ENCODE results near the gene SH3RF3.

Gene SH3RF3

GRCh38 chr2:109322111-109322510 is 193.1 kb downstream of the SH3RF3 start:
- no peak overlapping the region for H2BK15ac ChIP-seq (ENCODE audit: low read length)
- DNase-seq (ENCODE audit: low spot score) = no peak
- H3K9ac ChIP-seq (ENCODE audit: low read depth, low read length, poor library complexity) = no peak overlapping the region
- H3K18ac ChIP-seq (ENCODE audit: low read length) = no peak overlapping the region
- no peak overlapping the region for H2BK5ac ChIP-seq (ENCODE audit: low read length)
- no peak overlapping the region for H2AFZ ChIP-seq (ENCODE audit: low read length)
- no peak overlapping the region for H3K4me3 ChIP-seq (ENCODE audit: low read length in 2 of 2)
- H3K27me3 ChIP-seq (ENCODE audit: control insufficient read depth in 3 of 3, insufficient read depth in 3 of 3, low read depth in 1 of 3, low read length in 3 of 3) = no peaks in the 10 kb centered on the region
- H3K14ac ChIP-seq (ENCODE audit: low read length) = no peak overlapping the region
- no peak overlapping the region for H2BK12ac ChIP-seq (ENCODE audit: low read length)
- H3K4me1 ChIP-seq (ENCODE audit: control insufficient read depth in 2 of 2, insufficient read depth in 1 of 2, low read depth in 1 of 2, low read length in 2 of 2) = peaks cover 3 to 7% of the 10 kb centered on the region in 2 donors
- H3K9me3 ChIP-seq (replicated peaks in 1 of 2; ENCODE audit: control insufficient read depth in 2 of 2, insufficient read depth in 1 of 2, low read depth in 1 of 2, low read length in 2 of 2) = peaks cover 3 to 4% of the 10 kb centered on the region in 2 donors
- no peak overlapping the region for H4K8ac ChIP-seq (ENCODE audit: low read depth, low read length)
- no peak overlapping the region for H3K4ac ChIP-seq (ENCODE audit: low read length)
- no peak overlapping the region for H4K91ac ChIP-seq (ENCODE audit: low read depth, low read length, poor library complexity)
- H3K79me1 ChIP-seq (ENCODE audit: low read depth, low read length) = no peaks in the 10 kb centered on the region
- H3K36me3 ChIP-seq (replicated peaks in 1 of 2; ENCODE audit: control insufficient read depth in 2 of 2, insufficient read depth in 2 of 2, low read length in 2 of 2) = no peaks in the 10 kb centered on the region
- H3K23ac ChIP-seq (ENCODE audit: low read depth, low read length, poor library complexity) = no peak overlapping the region
- H3K4me2 ChIP-seq (ENCODE audit: insufficient read depth, low read length, poor library complexity, severe bottlenecking) = no peak overlapping the region
- no peak overlapping the region for H2AK5ac ChIP-seq (ENCODE audit: low read depth, low read length)
- no peak overlapping the region for H3K27ac ChIP-seq (replicated peaks; ENCODE audit: low read length)
- no CpG with 5 or more reads among the region's 6 CpGs for WGBS, 2 donors (ENCODE audit: extremely low coverage in 2 of 2, insufficient read length in 2 of 2, insufficient replicate concordance in 1 of 2)
- no peak overlapping the region for H2BK120ac ChIP-seq (ENCODE audit: low read depth, low read length)

- Histone ChIP-seq H3K23ac (ENCODE audit: low read depth, low read length, poor library complexity) (no peak overlapping the region), H3K4me3 (ENCODE audit: low read length in 2 of 2) (no peak overlapping the region), H3K9ac (ENCODE audit: low read depth, low read length, poor library complexity) (no peak overlapping the region), H3K4me1 (ENCODE audit: control insufficient read depth in 2 of 2, insufficient read depth in 1 of 2, low read depth in 1 of 2, low read length in 2 of 2) (peaks cover 3 to 7% of the 10 kb centered on the region in 2 donors), H2BK5ac (ENCODE audit: low read length) (no peak overlapping the region), H3K4me2 (ENCODE audit: insufficient read depth, low read length, poor library complexity, severe bottlenecking) (no peak overlapping the region), H2BK15ac (ENCODE audit: low read length) (no peak overlapping the region), H3K36me3 (replicated peaks in 1 of 2; ENCODE audit: control insufficient read depth in 2 of 2, insufficient read depth in 2 of 2, low read length in 2 of 2) (no peaks in the 10 kb centered on the region), H2AK5ac (ENCODE audit: low read depth, low read length) (no peak overlapping the region), H3K9me3 (replicated peaks in 1 of 2; ENCODE audit: control insufficient read depth in 2 of 2, insufficient read depth in 1 of 2, low read depth in 1 of 2, low read length in 2 of 2) (peaks cover 3 to 4% of the 10 kb centered on the region in 2 donors), H3K27ac (replicated peaks; ENCODE audit: low read length) (no peak overlapping the region), H3K79me1 (ENCODE audit: low read depth, low read length) (no peaks in the 10 kb centered on the region), H4K91ac (ENCODE audit: low read depth, low read length, poor library complexity) (no peak overlapping the region), H2BK12ac (ENCODE audit: low read length) (no peak overlapping the region), H3K18ac (ENCODE audit: low read length) (no peak overlapping the region), H3K27me3 (ENCODE audit: control insufficient read depth in 3 of 3, insufficient read depth in 3 of 3, low read depth in 1 of 3, low read length in 3 of 3) (no peaks in the 10 kb centered on the region), H3K4ac (ENCODE audit: low read length) (no peak overlapping the region), H2BK120ac (ENCODE audit: low read depth, low read length) (no peak overlapping the region), H2AFZ (ENCODE audit: low read length) (no peak overlapping the region), H4K8ac (ENCODE audit: low read depth, low read length) (no peak overlapping the region), H3K14ac (ENCODE audit: low read length) (no peak overlapping the region)
- DNase-seq (ENCODE audit: low spot score) = no peak
- no CpG with 5 or more reads among the region's 1 CpG for WGBS, 2 donors (ENCODE audit: extremely low coverage in 2 of 2, insufficient read length in 2 of 2, insufficient replicate concordance in 1 of 2)
Measured at GRCh38 chr2:109322641-109323040, 193.6 kb downstream of the SH3RF3 start.

GRCh38 chr2:109324861-109325260 is 195.9 kb downstream of the SH3RF3 start:
- Histone ChIP-seq H2BK120ac (ENCODE audit: low read depth, low read length) (no peak overlapping the region), H4K91ac (ENCODE audit: low read depth, low read length, poor library complexity) (no peak overlapping the region), H3K18ac (ENCODE audit: low read length) (no peak overlapping the region), H4K8ac (ENCODE audit: low read depth, low read length) (no peak overlapping the region), H3K4me3 (ENCODE audit: low read length in 2 of 2) (no peak overlapping the region), H3K27me3 (ENCODE audit: control insufficient read depth in 3 of 3, insufficient read depth in 3 of 3, low read depth in 1 of 3, low read length in 3 of 3) (no peaks in the 10 kb centered on the region), H2BK5ac (ENCODE audit: low read length) (no peak overlapping the region), H3K4me2 (ENCODE audit: insufficient read depth, low read length, poor library complexity, severe bottlenecking) (no peak overlapping the region), H3K4ac (ENCODE audit: low read length) (no peak overlapping the region), H3K23ac (ENCODE audit: low read depth, low read length, poor library complexity) (no peak overlapping the region), H3K4me1 (ENCODE audit: control insufficient read depth in 2 of 2, insufficient read depth in 1 of 2, low read depth in 1 of 2, low read length in 2 of 2) (no peaks in the 10 kb centered on the region), H2AK5ac (ENCODE audit: low read depth, low read length) (no peak overlapping the region), H3K36me3 (replicated peaks in 1 of 2; ENCODE audit: control insufficient read depth in 2 of 2, insufficient read depth in 2 of 2, low read length in 2 of 2) (no peaks in the 10 kb centered on the region), H3K14ac (ENCODE audit: low read length) (no peak overlapping the region), H2BK15ac (ENCODE audit: low read length) (no peak overlapping the region), H3K79me1 (ENCODE audit: low read depth, low read length) (no peaks in the 10 kb centered on the region), H2BK12ac (ENCODE audit: low read length) (no peak overlapping the region), H2AFZ (ENCODE audit: low read length) (no peak overlapping the region), H3K27ac (replicated peaks; ENCODE audit: low read length) (no peak overlapping the region), H3K9ac (ENCODE audit: low read depth, low read length, poor library complexity) (no peak overlapping the region), H3K9me3 (replicated peaks in 1 of 2; ENCODE audit: control insufficient read depth in 2 of 2, insufficient read depth in 1 of 2, low read depth in 1 of 2, low read length in 2 of 2) (peaks cover 3 to 4% of the 10 kb centered on the region in 2 donors)
- WGBS, 2 donors (ENCODE audit: extremely low coverage in 2 of 2, insufficient read length in 2 of 2, insufficient replicate concordance in 1 of 2) = no CpG with 5 or more reads among the region's 6 CpGs
- DNase-seq (ENCODE audit: low spot score) = no peak

- H3K36me3 ChIP-seq (replicated peaks in 1 of 2; ENCODE audit: control insufficient read depth in 2 of 2, insufficient read depth in 2 of 2, low read length in 2 of 2) = no peaks in the 10 kb centered on the region
- H3K4me3 ChIP-seq (ENCODE audit: low read length in 2 of 2) = no peak overlapping the region
- WGBS, 2 donors (ENCODE audit: extremely low coverage in 2 of 2, insufficient read length in 2 of 2, insufficient replicate concordance in 1 of 2) = no CpG with 5 or more reads among the region's 4 CpGs
- no peak overlapping the region for H2BK120ac ChIP-seq (ENCODE audit: low read depth, low read length)
- H3K27ac ChIP-seq (replicated peaks; ENCODE audit: low read length) = no peak overlapping the region
- H3K79me1 ChIP-seq (ENCODE audit: low read depth, low read length) = no peaks in the 10 kb centered on the region
- no peak overlapping the region for H2BK12ac ChIP-seq (ENCODE audit: low read length)
- H2AK5ac ChIP-seq (ENCODE audit: low read depth, low read length) = no peak overlapping the region
- no peaks in the 10 kb centered on the region for H3K4me1 ChIP-seq (ENCODE audit: control insufficient read depth in 2 of 2, insufficient read depth in 1 of 2, low read depth in 1 of 2, low read length in 2 of 2)
- peaks cover 3 to 4% of the 10 kb centered on the region in 2 donors for H3K9me3 ChIP-seq (replicated peaks in 1 of 2; ENCODE audit: control insufficient read depth in 2 of 2, insufficient read depth in 1 of 2, low read depth in 1 of 2, low read length in 2 of 2)
- H3K27me3 ChIP-seq (ENCODE audit: control insufficient read depth in 3 of 3, insufficient read depth in 3 of 3, low read depth in 1 of 3, low read length in 3 of 3) = no peaks in the 10 kb centered on the region
- no peak overlapping the region for H3K4me2 ChIP-seq (ENCODE audit: insufficient read depth, low read length, poor library complexity, severe bottlenecking)
- no peak overlapping the region for H3K4ac ChIP-seq (ENCODE audit: low read length)
- H2BK5ac ChIP-seq (ENCODE audit: low read length) = no peak overlapping the region
- DNase-seq (ENCODE audit: low spot score) = no peak
- no peak overlapping the region for H4K8ac ChIP-seq (ENCODE audit: low read depth, low read length)
- no peak overlapping the region for H2AFZ ChIP-seq (ENCODE audit: low read length)
- H2BK15ac ChIP-seq (ENCODE audit: low read length) = no peak overlapping the region
- no peak overlapping the region for H3K14ac ChIP-seq (ENCODE audit: low read length)
- no peak overlapping the region for H3K9ac ChIP-seq (ENCODE audit: low read depth, low read length, poor library complexity)
- H3K23ac ChIP-seq (ENCODE audit: low read depth, low read length, poor library complexity) = no peak overlapping the region
- no peak overlapping the region for H3K18ac ChIP-seq (ENCODE audit: low read length)
- H4K91ac ChIP-seq (ENCODE audit: low read depth, low read length, poor library complexity) = no peak overlapping the region
Measured at GRCh38 chr2:109325570-109325969, 196.6 kb downstream of the SH3RF3 start.
